NCI-H1092 treated with DMSO at 0.1 percent for 48 hours (cell line): Measurements from ENCODE around the gene OMP.
"Not testable (repeated sequence)": the region's sequence is repeated elsewhere in the genome, so short reads cannot be mapped to it uniquely, and the experiment has no call there.

ENCODE experiments used
- DNase-seq: peaks from one replicate; lab custom pipeline; 2025; lab: John Stamatoyannopoulos, UW

Gene OMP, protein sequence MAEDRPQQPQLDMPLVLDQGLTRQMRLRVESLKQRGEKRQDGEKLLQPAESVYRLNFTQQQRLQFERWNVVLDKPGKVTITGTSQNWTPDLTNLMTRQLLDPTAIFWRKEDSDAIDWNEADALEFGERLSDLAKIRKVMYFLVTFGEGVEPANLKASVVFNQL

DNA sequence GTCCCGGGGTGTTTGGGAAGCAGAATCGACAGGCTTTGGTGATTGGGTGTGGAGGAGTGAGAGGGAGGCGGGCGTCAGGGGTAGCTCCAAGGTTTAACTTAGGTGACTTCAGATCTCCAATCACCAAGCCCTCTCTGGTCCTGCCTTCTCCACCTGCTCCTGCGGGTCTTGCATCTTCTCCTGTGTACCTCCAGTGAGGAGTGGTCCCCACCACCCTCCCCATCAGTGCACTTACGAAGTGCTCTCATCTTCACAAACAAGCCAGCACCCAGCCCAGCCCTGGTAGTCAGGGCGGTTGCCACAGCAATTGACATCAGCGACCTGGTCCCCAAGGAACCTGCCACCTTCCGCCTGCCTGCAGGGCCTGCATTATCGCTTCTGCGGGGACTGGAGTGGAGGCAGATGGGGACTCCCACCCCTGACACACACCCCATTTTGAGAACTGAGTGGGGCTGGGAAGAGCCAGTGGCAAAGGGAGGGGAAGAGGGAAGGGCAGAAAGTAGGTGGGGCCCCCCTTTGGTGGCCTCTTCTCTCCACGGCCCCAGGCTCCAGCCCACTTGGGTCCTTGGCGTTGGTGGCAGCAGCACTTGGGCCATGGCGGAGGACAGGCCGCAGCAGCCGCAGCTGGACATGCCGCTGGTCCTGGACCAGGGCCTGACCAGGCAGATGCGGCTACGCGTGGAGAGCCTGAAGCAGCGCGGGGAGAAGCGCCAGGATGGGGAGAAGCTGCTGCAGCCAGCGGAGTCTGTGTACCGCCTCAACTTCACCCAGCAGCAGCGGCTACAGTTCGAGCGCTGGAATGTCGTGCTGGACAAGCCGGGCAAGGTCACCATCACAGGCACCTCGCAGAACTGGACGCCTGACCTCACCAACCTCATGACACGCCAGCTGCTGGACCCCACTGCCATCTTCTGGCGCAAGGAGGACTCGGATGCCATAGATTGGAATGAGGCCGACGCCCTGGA, at the start of gene OMP:
Gene OMP, plus strand, starts transcription at position 595 of the 965 bp plus-strand sequence. Its CDS starts 0 bp downstream, at position 595.
- DNase-seq, result no peak

GRCh38 chr11:77053217-77054015, 49.2 kb upstream of the OMP start:
- no peak for DNase-seq

- DNase-seq, result no peak
Observed at GRCh38 chr11:77054084-77054483, 48.6 kb upstream of the OMP start.

DNA sequence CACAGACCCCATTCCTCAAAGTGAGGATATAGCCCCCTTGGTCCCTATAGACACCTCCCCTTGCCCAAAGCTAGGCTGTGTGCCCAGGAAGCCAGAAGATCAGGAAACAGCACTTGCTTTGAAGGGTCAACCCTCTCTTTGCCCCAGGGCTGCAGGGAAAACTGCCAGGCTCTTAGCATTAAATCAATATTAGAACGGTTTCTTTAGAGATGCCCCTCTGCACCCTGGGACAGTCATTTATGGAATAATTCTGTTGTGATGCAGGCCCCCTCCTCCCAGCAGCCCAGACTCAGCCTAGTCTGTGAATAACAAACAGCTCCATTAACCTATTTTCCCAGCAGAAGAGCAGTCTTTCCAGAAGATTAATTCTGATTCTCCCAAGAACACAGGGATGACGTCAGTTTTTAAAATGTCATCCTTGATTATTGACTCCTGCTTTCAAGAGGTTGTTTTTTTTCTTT, 47.5 kb upstream of the OMP start:
- DNase-seq, result no peak

DNA sequence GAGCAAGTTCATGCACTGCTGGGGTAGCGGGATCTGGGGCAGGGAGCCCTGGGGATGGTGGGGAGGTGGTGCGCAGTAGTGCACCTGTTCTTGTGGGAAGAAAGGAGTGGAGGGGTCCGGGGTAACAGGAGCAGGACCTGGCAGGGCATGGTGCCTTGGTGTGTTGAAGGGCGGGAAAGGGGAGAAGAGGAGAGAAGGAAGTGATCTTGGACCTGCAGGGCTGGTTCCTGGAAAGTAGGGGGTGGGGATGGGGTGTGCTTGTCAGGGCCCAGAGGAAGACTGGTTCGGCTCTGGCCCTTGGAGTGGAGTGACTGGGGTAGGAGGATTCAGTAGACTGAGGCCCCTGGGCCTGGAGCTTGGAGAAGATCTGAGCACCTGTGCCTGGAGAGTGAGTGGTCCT, 46.7 kb upstream of the OMP start:
- no peak for DNase-seq

GRCh38 chr11:77056814-77057402, 45.7 kb upstream of the OMP start:
- no peak for DNase-seq

DNA sequence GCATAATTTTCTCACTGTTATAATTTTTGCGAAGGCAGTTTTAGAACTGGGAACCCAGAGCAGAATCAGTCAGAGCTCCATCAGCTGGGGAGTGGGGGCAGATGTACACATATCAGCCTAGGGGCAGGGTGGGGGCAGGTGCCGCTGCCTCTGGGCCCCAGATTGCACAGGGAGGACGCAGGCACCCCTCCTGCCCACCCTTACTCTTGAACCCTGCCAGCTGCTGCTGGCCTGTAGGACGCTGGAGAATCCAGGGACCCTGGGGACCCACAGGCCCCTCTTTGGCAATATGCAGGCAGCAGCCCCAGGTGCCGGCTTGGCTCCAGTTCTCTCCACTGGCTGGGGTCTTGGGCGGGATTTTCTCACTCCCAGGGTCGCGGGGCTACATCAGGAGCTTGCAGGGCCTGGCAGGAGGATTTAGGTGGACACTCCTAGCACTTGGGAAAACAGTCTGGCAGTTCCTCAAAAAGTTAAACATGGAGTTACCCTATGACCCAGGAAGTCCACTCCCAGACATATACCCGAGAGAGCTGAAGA, 44.6 kb upstream of the OMP start:
- no peak for DNase-seq

- DNase-seq, result no peak
Observed at GRCh38 chr11:77058900-77059299, 43.7 kb upstream of the OMP start.

- no peak for DNase-seq
Observed at GRCh38 chr11:77059806-77060205, 42.8 kb upstream of the OMP start.

DNA sequence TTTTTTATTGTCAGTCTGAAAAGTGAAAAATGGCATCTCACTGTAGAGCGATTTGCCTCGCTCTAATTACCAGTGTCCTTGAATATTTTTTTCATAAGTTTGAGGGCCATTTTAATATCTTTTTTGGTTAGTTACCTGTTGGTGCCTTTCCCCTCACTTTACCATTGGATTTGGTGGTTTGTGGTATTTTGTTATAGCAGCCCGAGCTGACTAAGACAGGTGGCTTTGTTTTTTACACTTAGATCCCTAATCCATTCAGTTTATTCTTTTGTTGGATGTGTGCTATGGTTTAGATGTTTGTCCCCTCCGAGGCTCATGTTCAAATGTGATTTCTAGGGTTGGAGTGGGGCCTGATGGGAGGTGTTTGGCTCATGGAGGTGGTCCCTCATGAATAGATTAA, 42.4 kb upstream of the OMP start:
- no peak for DNase-seq

- not testable (repeated sequence) for DNase-seq
Observed at GRCh38 chr11:77061258-77061657, 41.4 kb upstream of the OMP start.

- DNase-seq, result no peak
Observed at GRCh38 chr11:77062924-77063323, 39.7 kb upstream of the OMP start.

DNA sequence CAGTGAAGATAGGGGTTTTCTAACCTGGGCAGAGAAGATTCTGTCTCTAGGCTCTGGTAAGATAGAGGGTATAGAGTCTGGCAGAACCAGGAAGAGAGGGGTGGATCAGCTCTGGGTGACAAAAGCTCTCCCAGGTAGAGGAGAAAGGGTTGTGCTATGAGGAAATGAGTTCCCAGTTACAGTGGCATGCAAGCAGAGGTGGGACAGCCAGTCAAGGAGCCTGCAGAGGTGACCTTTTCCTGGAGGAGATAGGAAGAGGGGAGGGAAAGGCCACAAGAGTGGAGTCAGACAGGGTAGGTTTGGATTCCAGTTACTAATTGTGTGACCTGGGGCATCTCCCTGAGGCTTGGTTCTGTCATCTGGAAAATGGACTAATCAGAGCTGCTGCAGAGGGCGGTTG, 39.2 kb upstream of the OMP start:
- DNase-seq, result no peak

- no peak for DNase-seq
Observed at GRCh38 chr11:77063861-77064260, 38.8 kb upstream of the OMP start.

GRCh38 chr11:77064648-77065217, 37.9 kb upstream of the OMP start:
- DNase-seq, result no peak

- no peak for DNase-seq
Observed at GRCh38 chr11:77065878-77066228, 36.8 kb upstream of the OMP start.

GRCh38 chr11:77066229-77067042, 36.2 kb upstream of the OMP start, which contains the start of gene CAPN5:
CAPN5 (plus strand) TSS chr11:77066971; CDS start chr11:77084887, 17,916 bp downstream.
- DNase-seq, result peak; percentile 89

- DNase-seq, result no peak
Observed at GRCh38 chr11:77067861-77068443, 34.7 kb upstream of the OMP start.

DNA sequence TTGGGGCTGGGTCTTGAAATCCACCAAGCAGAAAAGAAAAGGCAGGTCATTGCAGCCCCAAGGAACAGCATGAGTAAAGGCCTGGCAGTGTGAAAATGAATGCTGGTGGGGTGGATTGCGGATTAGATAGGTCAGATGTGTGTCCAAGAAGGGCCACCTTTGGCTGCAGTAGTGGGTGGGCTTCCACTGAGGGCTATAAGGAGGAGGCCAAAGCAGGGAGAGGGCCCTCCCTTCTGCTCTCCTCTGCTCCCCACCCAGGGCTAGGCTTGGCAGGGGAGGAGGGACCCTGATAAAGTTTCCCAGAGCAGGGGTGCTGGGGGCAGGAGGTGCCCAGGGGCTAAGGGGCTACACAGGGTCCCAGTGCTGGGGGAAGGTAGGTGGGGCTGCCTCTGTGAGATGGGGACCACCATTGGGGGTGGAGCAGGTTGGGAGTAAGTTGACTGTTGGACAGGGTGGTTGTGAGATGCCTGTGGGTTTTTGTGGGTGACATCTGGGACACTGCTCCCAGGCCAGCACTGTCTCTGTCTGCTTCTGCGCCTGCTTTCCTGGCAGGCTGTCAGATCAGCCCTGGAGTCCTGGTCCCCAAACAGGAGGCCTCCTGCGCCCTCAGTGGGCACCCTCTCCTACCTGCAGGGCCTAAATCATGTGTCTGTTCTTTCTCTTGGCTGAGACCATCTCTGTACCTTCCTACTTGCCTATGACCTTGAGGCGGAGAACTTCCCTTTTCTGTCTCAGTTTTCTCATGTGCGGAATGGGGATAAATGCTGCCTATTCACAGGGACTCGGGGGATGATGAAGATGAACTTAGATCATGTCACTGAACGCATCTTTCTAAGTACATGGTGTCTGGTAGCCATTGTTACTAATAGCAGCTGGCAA, 33.9 kb upstream of the OMP start:
- DNase-seq, result no peak
